IMR-90 (cell line): Measurements from ENCODE around the gene THADA. TPM values are rescaled to one million over a fixed set of nuclear protein-coding genes. Genes with fewer than 3 reads are reported as not detected.
A peak's percentile ranks its signal among the peaks of the same experiment; 100 is the strongest.

ENCODE experiments used
- ATAC-seq: fragments of 200-7000 bp; cut with Tn5 transposase; 2 replicates; pipeline ENCODE4 v1.9.1; 2020; ENCODE audit warnings: low read depth, mild to moderate bottlenecking, moderate library complexity
- BruUV-seq: library from RNA; stranded (reverse); fragments of 400-500 nt; replicated peaks from 2 replicates; lab custom pipeline; 2021; lab: Mats Ljungman, UMichigan
- CTCF ChIA-PET: fragments of 300-600 bp; formaldehyde crosslinking; extraction: SDS; loops from one replicate; lab custom pipeline; 2021; ENCODE audit warnings: antibody characterized with exemption; lab: Yijun Ruan, JAX
- POLR2A ChIA-PET: fragments of 300-600 bp; sonication (Branson Sonifier 250); formaldehyde crosslinking; loops from one replicate; lab custom pipeline; 2022; ENCODE audit warnings: antibody characterized with exemption; ENCODE audit not compliant: unreplicated experiment; lab: Charles Lee
- DNase-seq: peaks from one replicate; pipeline ENCODE4 v3.0.0; 2013
- H2AFZ ChIP-seq: replicated peaks from 2 replicates; pipeline ENCODE3; 2013; ENCODE audit warnings: low read length, mild to moderate bottlenecking; ENCODE audit not compliant: poor library complexity
- H2AK5ac ChIP-seq: 2 replicates; pipeline ENCODE4 v1.6.1; 2013; ENCODE audit warnings: low read depth, low read length, inconsistent platforms
- H2AK9ac ChIP-seq: replicated peaks from 2 replicates; pipeline ENCODE3; 2013; ENCODE audit warnings: mild to moderate bottlenecking, low read depth, low read length, moderate library complexity; ENCODE audit not compliant: poor library complexity
- H2BK120ac ChIP-seq: 2 replicates; pipeline ENCODE4 v1.6.1; 2013; ENCODE audit warnings: low read depth, low read length, inconsistent platforms
- H2BK15ac ChIP-seq: 3 replicates; pipeline ENCODE4 v1.6.1; 2013; ENCODE audit warnings: low read depth, low read length, inconsistent platforms
- H2BK20ac ChIP-seq: 2 replicates; pipeline ENCODE4 v1.6.1; 2013; ENCODE audit warnings: low read depth, mild to moderate bottlenecking, inconsistent platforms, low read length, moderate library complexity
- H2BK5ac ChIP-seq: 2 replicates; pipeline ENCODE4 v1.6.1; 2013; ENCODE audit warnings: mild to moderate bottlenecking, low read depth, low read length, inconsistent platforms; ENCODE audit not compliant: poor library complexity, severe bottlenecking
- H3K14ac ChIP-seq: replicated peaks from 2 replicates; pipeline ENCODE4 v1.6.1; 2013; ENCODE audit warnings: low read depth, low read length, inconsistent platforms
- H3K18ac ChIP-seq: 2 replicates; pipeline ENCODE4 v1.6.1; 2013; ENCODE audit warnings: low read depth, low read length, control low read depth
- H3K23ac ChIP-seq: 2 replicates; pipeline ENCODE4 v1.6.1; 2013; ENCODE audit warnings: low read depth, low read length, inconsistent platforms
- H3K27ac ChIP-seq: 2 replicates; pipeline ENCODE4 v1.5.1; 2013; ENCODE audit warnings: mild to moderate bottlenecking, control low read depth, low read length; ENCODE audit not compliant: insufficient read depth
- H3K27me3 ChIP-seq: 2 replicates; pipeline ENCODE4 v1.6.1; 2013; ENCODE audit warnings: low read length; ENCODE audit not compliant: control insufficient read depth, insufficient read depth
- H3K36me3 ChIP-seq: 2 replicates; pipeline ENCODE4 v1.6.1; 2013; ENCODE audit warnings: low read length, mixed read lengths; ENCODE audit not compliant: control insufficient read depth, insufficient read depth
- H3K4ac ChIP-seq: 2 replicates; pipeline ENCODE4 v1.6.1; 2013; ENCODE audit warnings: low read depth, low read length, inconsistent platforms
- H3K4me1 ChIP-seq: 2 replicates; pipeline ENCODE4 v1.6.1; 2013; ENCODE audit warnings: low read length, mixed read lengths; ENCODE audit not compliant: control insufficient read depth, insufficient read depth
- H3K4me2 ChIP-seq: 2 replicates; pipeline ENCODE4 v1.6.1; 2013; ENCODE audit warnings: low read depth, mild to moderate bottlenecking, control low read depth, low read length, moderate library complexity
- H3K4me3 ChIP-seq: 2 replicates; pipeline ENCODE4 v1.5.1; 2013; ENCODE audit warnings: low read depth, mild to moderate bottlenecking, control low read depth, low read length, moderate library complexity; ENCODE audit not compliant: insufficient read depth
- H3K56ac ChIP-seq: 2 replicates; pipeline ENCODE4 v1.6.1; 2013; ENCODE audit warnings: low read length, inconsistent platforms; ENCODE audit not compliant: insufficient read depth; ENCODE audit errors: extremely low read depth
- H3K79me1 ChIP-seq, 2 experiments: 2 replicates each; pipeline ENCODE4 v1.6.1; 2013; ENCODE audit warnings: low read length in 2 of 2, inconsistent platforms in 1 of 2, low read depth in 1 of 2
- H3K9ac ChIP-seq: 2 replicates; pipeline ENCODE4 v1.6.1; 2013; ENCODE audit warnings: low read depth, low read length, control low read depth
- H3K9me1 ChIP-seq: 2 replicates; pipeline ENCODE4 v1.6.1; 2013; ENCODE audit warnings: low read length, inconsistent platforms; ENCODE audit not compliant: insufficient read depth
- H3K9me3 ChIP-seq: 2 replicates; pipeline ENCODE4 v1.6.1; 2013; ENCODE audit warnings: low read length; ENCODE audit not compliant: control insufficient read depth, insufficient read depth
- H4K20me1 ChIP-seq: 2 replicates; pipeline ENCODE4 v1.6.1; 2013; ENCODE audit warnings: low read length, inconsistent platforms; ENCODE audit not compliant: insufficient read depth
- H4K5ac ChIP-seq: 2 replicates; pipeline ENCODE4 v1.6.1; 2013; ENCODE audit warnings: mild to moderate bottlenecking, low read depth, low read length, control low read depth
- H4K8ac ChIP-seq, 2 experiments: 2 replicates each; pipeline ENCODE4 v1.6.1; 2013; ENCODE audit warnings: low read depth in 2 of 2, low read length in 2 of 2, control low read depth in 1 of 2, inconsistent platforms in 1 of 2
- H4K91ac ChIP-seq: 2 replicates; pipeline ENCODE4 v1.6.1; 2013; ENCODE audit warnings: low read depth, low read length, inconsistent platforms; ENCODE audit not compliant: insufficient read depth
- BHLHE40 ChIP-seq: fragments of 150-350 bp; IDR thresholded peaks from 2 replicates; pipeline ENCODE4 v1.6.1; 2016; ENCODE audit warnings: mild to moderate bottlenecking, low read depth, low read length
- CEBPB ChIP-seq: IDR thresholded peaks from 2 replicates; pipeline ENCODE4 v1.6.1; 2012; ENCODE audit warnings: low read depth, low read length, improper control_type of control experiment
- CHD1 ChIP-seq: IDR thresholded peaks from 2 replicates; pipeline ENCODE4 v1.6.1; 2012; ENCODE audit warnings: low read depth, low read length, improper control_type of control experiment
- CTCF ChIP-seq: conservative IDR thresholded peaks from 2 replicates; pipeline ENCODE4 v1.5.1; 2012; ENCODE audit warnings: mild to moderate bottlenecking, low read depth, low read length, improper control_type of control experiment
- MAFK ChIP-seq: IDR thresholded peaks from 2 replicates; pipeline ENCODE4 v1.6.1; 2012; ENCODE audit warnings: low read depth, low read length, improper control_type of control experiment
- MAZ ChIP-seq: IDR thresholded peaks from 2 replicates; pipeline ENCODE4 v1.6.1; 2012; ENCODE audit warnings: low read depth, mild to moderate bottlenecking, low read length, improper control_type of control experiment, moderate library complexity, borderline replicate concordance
- MXI1 ChIP-seq: IDR thresholded peaks from 2 replicates; pipeline ENCODE4 v1.6.1; 2012; ENCODE audit warnings: low read depth, mild to moderate bottlenecking, low read length, moderate library complexity, borderline replicate concordance
- POLR2A ChIP-seq: IDR thresholded peaks from 2 replicates; pipeline ENCODE4 v1.6.1; 2012; ENCODE audit warnings: mild to moderate bottlenecking, low read depth, low read length
- RAD21 ChIP-seq: IDR thresholded peaks from 2 replicates; pipeline ENCODE4 v1.6.1; 2012; ENCODE audit warnings: low read length, improper control_type of control experiment
- RCOR1 ChIP-seq: IDR thresholded peaks from 2 replicates; pipeline ENCODE4 v1.6.1; 2012; ENCODE audit warnings: mild to moderate bottlenecking, low read length, improper control_type of control experiment; ENCODE audit not compliant: insufficient replicate concordance
- RFX5 ChIP-seq: IDR thresholded peaks from 2 replicates; pipeline ENCODE4 v1.8.0; 2012; ENCODE audit warnings: low read depth, mild to moderate bottlenecking, low read length, moderate library complexity
- WGBS, 2 experiments: methylation state at CpG; one replicate each; pipeline versions ENCODE4 v1.1.5 to v1.1.7; 2013; ENCODE audit warnings: missing lambda C conversion rate in 2 of 2; ENCODE audit not compliant: insufficient read length in 1 of 2; ENCODE audit errors: extremely low coverage in 2 of 2; 5-methylcytosine and 5-hydroxymethylcytosine counted together
- dilution Hi-C: fragments of 300-500 bp; cut with HindIII; formaldehyde crosslinking; loops from one replicate; pipeline ENCODE4 v1.14.3; 2018; ENCODE audit warnings: low sequenced_read_pairs; ENCODE audit not compliant: unreplicated experiment
- in situ Hi-C: fragments of 300-500 bp; cut with MboI; formaldehyde crosslinking; loops from 3 replicates; pipeline ENCODE4 v1.14.3; 2019; ENCODE audit warnings: low sequenced_read_pairs, inconsistent platforms, mixed read lengths
- intact Hi-C: fragments of 100-400 bp; cut with micrococcal nuclease; formaldehyde crosslinking; loops from 2 replicates; pipeline ENCODE4 v1.10.0; 2022
- polyA plus RNA-seq, 3 experiments: library from polyadenylated mRNA; depleted of rRNA; stranded (reverse); fragments of >200 nt; gene quantifications; 2 replicates each; pipeline ENCODE4 v1.2.3, GENCODE V29; 2012; ENCODE audit warnings: low replicate concordance in 1 of 3
- total RNA-seq: library from RNA; depleted of rRNA; stranded (reverse); fragments of >200 nt; gene quantifications from 2 replicates; pipeline ENCODE4 v1.2.3, GENCODE V29; 2012
- TF ChIP-seq, protein P1 (sequence below): fragments of 150-350 bp; IDR thresholded peaks from 2 replicates; pipeline ENCODE4 v1.6.1; 2017; ENCODE audit warnings: mild to moderate bottlenecking, antibody characterized with exemption, low read length, low read depth
- TF ChIP-seq, protein P2 (sequence below): fragments of 150-350 bp; IDR thresholded peaks from 2 replicates; pipeline ENCODE4 v1.6.1; 2016; ENCODE audit warnings: low read depth, mild to moderate bottlenecking, low read length, moderate library complexity, borderline replicate concordance

THADA gene
- total and polyA plus RNA-seq, 2 of the 4 experiments (the other 2 are of a cell fraction), result 10.5 to 21.3 TPM

- Histone ChIP-seq H2BK120ac (peak overlapping the region; percentile 49; the same call in 1 of the 2 replicates), H2AK9ac (peak overlapping the region; percentile 67), H2BK15ac (no peak overlapping the region), H3K79me1 (peaks cover 7 to 20% of the 10 kb centered on the region in 2 experiments), H2AFZ (peak overlapping the region; percentile 71), H3K14ac (peak overlapping the region; percentile 73), H3K36me3 (peaks cover 2% of the 10 kb centered on the region; the same call in 1 of the 2 replicates), H4K5ac (no peak overlapping the region; the same call in 1 of the 2 replicates), H3K18ac (no peak overlapping the region; the same call in 1 of the 2 replicates), H4K91ac (no peak overlapping the region), H3K4me2 (no peak overlapping the region), H2BK5ac (peak overlapping the region; percentile 2), H3K23ac (peak overlapping the region; percentile 90), H3K4me3 (no peak overlapping the region), H2BK20ac (peak overlapping the region; percentile 27; the same call in 1 of the 2 replicates), H3K27ac (peak overlapping the region; percentile 38; the same call in 1 of the 2 replicates), H4K8ac (peak overlapping the region in 1 of 2 experiments; percentile 36; a peak in 1 of 4 replicates), H3K9ac (no peak overlapping the region), H3K4ac (peak overlapping the region; percentile 60), H3K4me1 (peaks cover 22% of the 10 kb centered on the region), H3K27me3 (no peaks in the 10 kb centered on the region), H3K9me3 (no peaks in the 10 kb centered on the region), H4K20me1 (peaks cover 14% of the 10 kb centered on the region), H3K9me1 (peaks cover 15% of the 10 kb centered on the region), H3K56ac (no peak overlapping the region), H2AK5ac (peak overlapping the region; percentile 77)
- no peak for DNase-seq
- CTCF ChIA-PET, result no interaction called here
- POLR2A ChIA-PET, result interaction anchor here (0.6 kb wide), 1 partner anchor 127 kb away, joined by 3 read pairs; no protein-coding TSS in a partner anchor
- BruUV-seq, result no TSS peak
- dilution Hi-C loops (no loop called here), in situ Hi-C loops (no loop called here), intact Hi-C loops (loop anchor here (1.0 to 5.0 kb wide), 2 partner anchors 40 to 111 kb away; no protein-coding TSS in a partner anchor)
- ATAC-seq, result no peak
- 56% methylated on average over 1 of the region's 11 CpGs; no CpG with 5 or more reads in 1 of the 2 experiments for WGBS, 2 experiments
- TF ChIP-seq MXI1, result no peak
- no peak for TF ChIP-seq MAFK
- TF ChIP-seq POLR2A, result no peak
- TF ChIP-seq RCOR1, result no peak
- TF ChIP-seq CTCF, result no peak
- TF ChIP-seq, protein P1, sequence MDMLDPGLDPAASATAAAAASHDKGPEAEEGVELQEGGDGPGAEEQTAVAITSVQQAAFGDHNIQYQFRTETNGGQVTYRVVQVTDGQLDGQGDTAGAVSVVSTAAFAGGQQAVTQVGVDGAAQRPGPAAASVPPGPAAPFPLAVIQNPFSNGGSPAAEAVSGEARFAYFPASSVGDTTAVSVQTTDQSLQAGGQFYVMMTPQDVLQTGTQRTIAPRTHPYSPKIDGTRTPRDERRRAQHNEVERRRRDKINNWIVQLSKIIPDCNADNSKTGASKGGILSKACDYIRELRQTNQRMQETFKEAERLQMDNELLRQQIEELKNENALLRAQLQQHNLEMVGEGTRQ, result no peak
- TF ChIP-seq, protein P2, sequence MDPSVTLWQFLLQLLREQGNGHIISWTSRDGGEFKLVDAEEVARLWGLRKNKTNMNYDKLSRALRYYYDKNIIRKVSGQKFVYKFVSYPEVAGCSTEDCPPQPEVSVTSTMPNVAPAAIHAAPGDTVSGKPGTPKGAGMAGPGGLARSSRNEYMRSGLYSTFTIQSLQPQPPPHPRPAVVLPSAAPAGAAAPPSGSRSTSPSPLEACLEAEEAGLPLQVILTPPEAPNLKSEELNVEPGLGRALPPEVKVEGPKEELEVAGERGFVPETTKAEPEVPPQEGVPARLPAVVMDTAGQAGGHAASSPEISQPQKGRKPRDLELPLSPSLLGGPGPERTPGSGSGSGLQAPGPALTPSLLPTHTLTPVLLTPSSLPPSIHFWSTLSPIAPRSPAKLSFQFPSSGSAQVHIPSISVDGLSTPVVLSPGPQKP, result no peak
- no peak for TF ChIP-seq CEBPB
- TF ChIP-seq MAZ, result no peak
- TF ChIP-seq RFX5, result no peak
- no peak for TF ChIP-seq BHLHE40
- TF ChIP-seq CHD1, result no peak
- no peak for TF ChIP-seq RAD21
Measured at GRCh38 chr2:43217228-43218154, 378.3 kb downstream of the THADA start.
